GM12892 (cell line): ENCODE data around the gene TBPL1.
A peak's percentile ranks its signal among the peaks of the same experiment; 100 is the strongest.
"Not testable (repeated sequence)": the region's sequence is repeated elsewhere in the genome, so short reads cannot be mapped to it uniquely, and the experiment has no call there.

Experiments used
- DNase-seq: peaks from one replicate; pipeline ENCODE4 v3.0.0; 2011; ENCODE audit not compliant: insufficient read length
- FAIRE-seq: peaks from 2 replicates; lab custom pipeline; 2011; peaks lifted over from hg19 to GRCh38; lab: Jason Lieb, UNC
- POLR2A ChIP-seq: IDR thresholded peaks from 2 replicates; pipeline ENCODE4 v1.6.1; 2011; ENCODE audit warnings: low read depth, low read length, control low read depth
- POLR2AphosphoS5 ChIP-seq: IDR thresholded peaks from 2 replicates; pipeline ENCODE4 v1.6.1; 2011; ENCODE audit warnings: low read depth, low read length, control low read depth
- TAF1 ChIP-seq: IDR thresholded peaks from 2 replicates; pipeline ENCODE4 v1.6.1; 2011; ENCODE audit warnings: low read depth, mild to moderate bottlenecking, control low read depth, low read length, borderline replicate concordance

The TBPL1 gene

GRCh38 chr6:133969285-133969920, 16.4 kb downstream of the TBPL1 start:
- FAIRE-seq (peak; percentile 51), DNase-seq (no peak)
- TF ChIP-seq POLR2A (no peak), TAF1 (no peak), POLR2AphosphoS5 (no peak)

DNA sequence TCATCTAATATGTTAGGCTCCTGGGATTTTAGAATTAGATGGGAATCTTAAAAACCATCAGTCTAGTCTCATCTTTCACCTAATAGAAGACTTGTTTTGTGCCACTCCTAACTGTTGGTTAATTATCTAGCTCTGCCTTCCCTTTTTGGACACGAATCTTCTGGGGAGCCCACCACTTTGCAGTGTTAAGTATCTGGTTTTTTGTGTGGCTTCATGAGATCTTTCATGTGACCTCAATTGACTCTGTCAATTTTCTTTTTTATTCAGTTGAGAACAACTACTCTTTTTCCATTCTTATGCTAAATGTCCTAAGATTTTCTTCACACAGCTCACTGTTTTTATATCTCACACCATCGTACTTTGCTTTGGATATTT, 16.9 kb downstream of the TBPL1 start:
- TF ChIP-seq POLR2A (no peak), POLR2AphosphoS5 (no peak), TAF1 (no peak)
- no peak for FAIRE-seq
- no peak for DNase-seq

GRCh38 chr6:133971861-133972260, 18.8 kb downstream of the TBPL1 start:
- DNase-seq (no peak), FAIRE-seq (no peak)
- no peak for TF ChIP-seq POLR2A
- no peak for TF ChIP-seq POLR2AphosphoS5
- no peak for TF ChIP-seq TAF1

DNA sequence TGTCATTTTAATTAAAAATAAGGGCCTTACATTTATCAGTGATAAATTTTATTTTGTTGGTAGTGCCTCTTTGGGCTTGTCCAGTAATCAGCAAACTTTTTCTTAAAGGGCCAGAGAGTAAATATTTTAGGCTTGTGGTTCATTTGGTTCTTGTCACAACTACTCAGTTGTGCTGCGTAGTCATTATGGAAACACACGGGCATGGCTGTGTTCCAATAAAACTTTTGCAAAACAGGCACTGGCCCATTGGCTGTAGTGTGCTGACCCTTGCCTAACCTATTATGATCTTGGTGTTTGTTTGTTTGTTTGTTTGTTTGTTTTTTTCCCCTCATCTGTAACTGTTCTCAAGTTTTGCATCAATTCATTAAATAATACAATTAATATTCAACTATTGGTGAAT, 19.4 kb downstream of the TBPL1 start:
- TF ChIP-seq POLR2A, result no peak
- TF ChIP-seq POLR2AphosphoS5, result no peak
- no peak for TF ChIP-seq TAF1
- FAIRE-seq (no peak), DNase-seq (no peak)

GRCh38 chr6:133973109-133973971, 20.3 kb downstream of the TBPL1 start:
- TF ChIP-seq TAF1 (no peak), POLR2A (no peak), POLR2AphosphoS5 (no peak)
- no peak for DNase-seq
- peak; percentile 74 for FAIRE-seq

DNA sequence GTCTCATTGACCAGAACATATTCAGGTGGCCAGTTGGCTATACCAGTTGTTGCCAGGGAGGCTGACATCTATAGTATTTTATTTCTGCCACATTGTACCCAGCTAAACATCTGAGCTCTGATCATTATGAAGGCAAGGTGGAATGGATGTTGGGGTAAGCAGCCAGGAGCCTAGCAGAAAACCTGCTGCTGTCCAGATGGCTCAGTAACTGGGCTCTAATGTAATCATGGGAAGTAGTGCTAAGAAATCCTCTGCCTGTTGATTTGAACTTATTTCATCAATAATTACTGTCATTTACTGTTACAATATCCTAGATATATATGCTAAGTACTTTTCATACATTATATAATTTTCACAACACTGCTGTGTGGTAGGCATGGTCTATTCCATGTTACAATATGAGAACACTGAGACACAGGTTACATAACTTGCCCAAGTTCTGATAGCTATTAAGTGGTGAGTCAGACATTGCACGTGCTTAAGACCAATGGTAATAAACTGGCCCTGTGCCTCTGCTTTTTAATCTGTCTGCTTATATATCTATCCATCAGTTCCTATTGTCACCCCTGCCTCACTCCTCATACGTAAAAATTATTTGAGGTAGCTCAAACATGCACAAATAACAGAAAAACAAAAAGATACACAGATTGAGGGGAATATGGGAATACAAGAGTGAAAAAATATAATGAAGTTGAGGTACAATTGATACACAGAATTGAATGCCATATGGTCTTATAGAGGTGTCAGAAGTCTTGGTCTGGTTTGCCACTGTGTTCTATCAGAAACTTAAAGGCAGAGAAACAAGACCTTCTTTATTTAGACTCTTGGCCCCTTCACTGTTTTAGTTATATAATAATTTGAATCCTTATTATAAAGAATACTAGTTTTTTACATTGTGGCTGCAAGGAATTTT, 25.2 kb downstream of the TBPL1 start:
- no peak for TF ChIP-seq POLR2AphosphoS5
- no peak for TF ChIP-seq TAF1
- no peak for TF ChIP-seq POLR2A
- no peak for DNase-seq
- no peak for FAIRE-seq

GRCh38 chr6:133978896-133979240, 25.8 kb downstream of the TBPL1 start:
- DNase-seq (no peak), FAIRE-seq (no peak)
- TF ChIP-seq TAF1 (no peak), POLR2AphosphoS5 (no peak), POLR2A (no peak)

- FAIRE-seq, DNase-seq: not testable (repeated sequence)
These were observed 26.4 kb downstream of the TBPL1 start for GRCh38 chr6:133979269-133979963.

DNA sequence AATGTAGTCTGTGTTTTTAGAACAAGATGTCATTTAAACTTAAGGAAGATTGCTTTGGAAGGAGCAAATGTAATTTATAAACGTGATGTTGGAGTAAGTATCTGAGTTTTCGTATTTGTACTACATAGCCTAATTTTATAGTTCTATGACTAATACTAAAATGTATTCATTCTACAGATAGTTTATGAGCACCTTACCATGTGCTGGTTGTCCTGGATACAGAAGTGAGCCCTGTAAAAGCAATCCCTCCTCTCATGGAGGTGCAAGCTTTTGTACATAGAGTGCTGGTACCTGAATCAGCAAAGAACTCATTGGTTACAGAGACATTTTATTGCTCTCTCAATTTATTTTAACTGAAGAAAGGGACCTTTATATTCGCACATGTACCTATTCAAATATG, 27.1 kb downstream of the TBPL1 start:
- FAIRE-seq (no peak), DNase-seq (no peak)
- TF ChIP-seq POLR2AphosphoS5 (no peak), POLR2A (no peak), TAF1 (no peak)

GRCh38 chr6:133983099-133983939, 30.3 kb downstream of the TBPL1 start:
- DNase-seq (no peak), FAIRE-seq (peak; percentile 71)
- no peak for TF ChIP-seq TAF1
- no peak for TF ChIP-seq POLR2A
- no peak for TF ChIP-seq POLR2AphosphoS5

GRCh38 chr6:133985970-133986369, 32.9 kb downstream of the TBPL1 start:
- DNase-seq, result no peak
- no peak for FAIRE-seq
- no peak for TF ChIP-seq POLR2AphosphoS5
- no peak for TF ChIP-seq POLR2A
- TF ChIP-seq TAF1, result no peak
